IMR-90 (cell line): Measurements from ENCODE around the gene IFT20. TPM values are rescaled to one million over a fixed set of nuclear protein-coding genes. Genes with fewer than 3 reads are reported as not detected.

Experiments
- ATAC-seq: fragments of 200-7000 bp; cut with Tn5 transposase; 2 replicates; pipeline ENCODE4 v1.9.1; 2020; ENCODE audit warnings: low read depth, mild to moderate bottlenecking, moderate library complexity
- BruUV-seq: library from RNA; stranded (reverse); fragments of 400-500 nt; replicated peaks from 2 replicates; lab custom pipeline; 2021; lab: Mats Ljungman, UMichigan
- CTCF ChIA-PET: fragments of 300-600 bp; formaldehyde crosslinking; extraction: SDS; loops from one replicate; lab custom pipeline; 2021; ENCODE audit warnings: antibody characterized with exemption; lab: Yijun Ruan, JAX
- POLR2A ChIA-PET: fragments of 300-600 bp; sonication (Branson Sonifier 250); formaldehyde crosslinking; loops from one replicate; lab custom pipeline; 2022; ENCODE audit warnings: antibody characterized with exemption; ENCODE audit not compliant: unreplicated experiment; lab: Charles Lee
- DNase-seq: peaks from one replicate; pipeline ENCODE4 v3.0.0; 2013
- H2AFZ ChIP-seq: replicated peaks from 2 replicates; pipeline ENCODE3; 2013; ENCODE audit warnings: low read length, mild to moderate bottlenecking; ENCODE audit not compliant: poor library complexity
- H2AK5ac ChIP-seq: 2 replicates; pipeline ENCODE4 v1.6.1; 2013; ENCODE audit warnings: low read depth, low read length, inconsistent platforms
- H2AK9ac ChIP-seq: replicated peaks from 2 replicates; pipeline ENCODE3; 2013; ENCODE audit warnings: mild to moderate bottlenecking, low read depth, low read length, moderate library complexity; ENCODE audit not compliant: poor library complexity
- H2BK120ac ChIP-seq: 2 replicates; pipeline ENCODE4 v1.6.1; 2013; ENCODE audit warnings: low read depth, low read length, inconsistent platforms
- H2BK15ac ChIP-seq: 3 replicates; pipeline ENCODE4 v1.6.1; 2013; ENCODE audit warnings: low read depth, low read length, inconsistent platforms
- H2BK20ac ChIP-seq: 2 replicates; pipeline ENCODE4 v1.6.1; 2013; ENCODE audit warnings: low read depth, mild to moderate bottlenecking, inconsistent platforms, low read length, moderate library complexity
- H2BK5ac ChIP-seq: 2 replicates; pipeline ENCODE4 v1.6.1; 2013; ENCODE audit warnings: mild to moderate bottlenecking, low read depth, low read length, inconsistent platforms; ENCODE audit not compliant: poor library complexity, severe bottlenecking
- H3K14ac ChIP-seq: replicated peaks from 2 replicates; pipeline ENCODE4 v1.6.1; 2013; ENCODE audit warnings: low read depth, low read length, inconsistent platforms
- H3K18ac ChIP-seq: 2 replicates; pipeline ENCODE4 v1.6.1; 2013; ENCODE audit warnings: low read depth, low read length, control low read depth
- H3K23ac ChIP-seq: 2 replicates; pipeline ENCODE4 v1.6.1; 2013; ENCODE audit warnings: low read depth, low read length, inconsistent platforms
- H3K27ac ChIP-seq: 2 replicates; pipeline ENCODE4 v1.5.1; 2013; ENCODE audit warnings: mild to moderate bottlenecking, control low read depth, low read length; ENCODE audit not compliant: insufficient read depth
- H3K27me3 ChIP-seq: 2 replicates; pipeline ENCODE4 v1.6.1; 2013; ENCODE audit warnings: low read length; ENCODE audit not compliant: control insufficient read depth, insufficient read depth
- H3K36me3 ChIP-seq: 2 replicates; pipeline ENCODE4 v1.6.1; 2013; ENCODE audit warnings: low read length, mixed read lengths; ENCODE audit not compliant: control insufficient read depth, insufficient read depth
- H3K4ac ChIP-seq: 2 replicates; pipeline ENCODE4 v1.6.1; 2013; ENCODE audit warnings: low read depth, low read length, inconsistent platforms
- H3K4me1 ChIP-seq: 2 replicates; pipeline ENCODE4 v1.6.1; 2013; ENCODE audit warnings: low read length, mixed read lengths; ENCODE audit not compliant: control insufficient read depth, insufficient read depth
- H3K4me2 ChIP-seq: 2 replicates; pipeline ENCODE4 v1.6.1; 2013; ENCODE audit warnings: low read depth, mild to moderate bottlenecking, control low read depth, low read length, moderate library complexity
- H3K4me3 ChIP-seq: 2 replicates; pipeline ENCODE4 v1.5.1; 2013; ENCODE audit warnings: low read depth, mild to moderate bottlenecking, control low read depth, low read length, moderate library complexity; ENCODE audit not compliant: insufficient read depth
- H3K56ac ChIP-seq: 2 replicates; pipeline ENCODE4 v1.6.1; 2013; ENCODE audit warnings: low read length, inconsistent platforms; ENCODE audit not compliant: insufficient read depth; ENCODE audit errors: extremely low read depth
- H3K79me1 ChIP-seq, 2 experiments: 2 replicates each; pipeline ENCODE4 v1.6.1; 2013; ENCODE audit warnings: low read length in 2 of 2, inconsistent platforms in 1 of 2, low read depth in 1 of 2
- H3K9ac ChIP-seq: 2 replicates; pipeline ENCODE4 v1.6.1; 2013; ENCODE audit warnings: low read depth, low read length, control low read depth
- H3K9me1 ChIP-seq: 2 replicates; pipeline ENCODE4 v1.6.1; 2013; ENCODE audit warnings: low read length, inconsistent platforms; ENCODE audit not compliant: insufficient read depth
- H3K9me3 ChIP-seq: 2 replicates; pipeline ENCODE4 v1.6.1; 2013; ENCODE audit warnings: low read length; ENCODE audit not compliant: control insufficient read depth, insufficient read depth
- H4K20me1 ChIP-seq: 2 replicates; pipeline ENCODE4 v1.6.1; 2013; ENCODE audit warnings: low read length, inconsistent platforms; ENCODE audit not compliant: insufficient read depth
- H4K5ac ChIP-seq: 2 replicates; pipeline ENCODE4 v1.6.1; 2013; ENCODE audit warnings: mild to moderate bottlenecking, low read depth, low read length, control low read depth
- H4K8ac ChIP-seq, 2 experiments: 2 replicates each; pipeline ENCODE4 v1.6.1; 2013; ENCODE audit warnings: low read depth in 2 of 2, low read length in 2 of 2, control low read depth in 1 of 2, inconsistent platforms in 1 of 2
- H4K91ac ChIP-seq: 2 replicates; pipeline ENCODE4 v1.6.1; 2013; ENCODE audit warnings: low read depth, low read length, inconsistent platforms; ENCODE audit not compliant: insufficient read depth
- CEBPB ChIP-seq: IDR thresholded peaks from 2 replicates; pipeline ENCODE4 v1.6.1; 2012; ENCODE audit warnings: low read depth, low read length, improper control_type of control experiment
- MAFK ChIP-seq: IDR thresholded peaks from 2 replicates; pipeline ENCODE4 v1.6.1; 2012; ENCODE audit warnings: low read depth, low read length, improper control_type of control experiment
- WGBS, 2 experiments: methylation state at CpG; one replicate each; pipeline versions ENCODE4 v1.1.5 to v1.1.7; 2013; ENCODE audit warnings: missing lambda C conversion rate in 2 of 2; ENCODE audit not compliant: insufficient read length in 1 of 2; ENCODE audit errors: extremely low coverage in 2 of 2; 5-methylcytosine and 5-hydroxymethylcytosine counted together
- dilution Hi-C: fragments of 300-500 bp; cut with HindIII; formaldehyde crosslinking; loops from one replicate; pipeline ENCODE4 v1.14.3; 2018; ENCODE audit warnings: low sequenced_read_pairs; ENCODE audit not compliant: unreplicated experiment
- in situ Hi-C: fragments of 300-500 bp; cut with MboI; formaldehyde crosslinking; loops from 3 replicates; pipeline ENCODE4 v1.14.3; 2019; ENCODE audit warnings: low sequenced_read_pairs, inconsistent platforms, mixed read lengths
- intact Hi-C: fragments of 100-400 bp; cut with micrococcal nuclease; formaldehyde crosslinking; loops from 2 replicates; pipeline ENCODE4 v1.10.0; 2022
- polyA plus RNA-seq, 3 experiments: library from polyadenylated mRNA; depleted of rRNA; stranded (reverse); fragments of >200 nt; gene quantifications; 2 replicates each; pipeline ENCODE4 v1.2.3, GENCODE V29; 2012; ENCODE audit warnings: low replicate concordance in 1 of 3
- total RNA-seq: library from RNA; depleted of rRNA; stranded (reverse); fragments of >200 nt; gene quantifications from 2 replicates; pipeline ENCODE4 v1.2.3, GENCODE V29; 2012

IFT20 gene
- total and polyA plus RNA-seq, 2 of the 4 experiments (the other 2 are of a cell fraction): 25.5 to 46.3 TPM

GRCh38 chr17:28368306-28368831 lies 33.1 kb upstream of the IFT20 start:
- WGBS, 2 experiments: 100% methylated on average over 2 of the region's 5 CpGs; no CpG with 5 or more reads in 1 of the 2 experiments
- dilution Hi-C loops (no loop called here), intact Hi-C loops (no loop called here), in situ Hi-C loops (no loop called here)
- Histone ChIP-seq H2BK15ac (no peak overlapping the region), H3K14ac (no peak overlapping the region), H3K9me3 (no peaks in the 10 kb centered on the region), H3K9ac (no peak overlapping the region), H2BK5ac (no peak overlapping the region), H2BK120ac (no peak overlapping the region), H4K8ac (no peak overlapping the region), H3K4me3 (no peak overlapping the region), H3K27ac (no peak overlapping the region), H3K9me1 (peaks cover 23% of the 10 kb centered on the region), H3K56ac (no peak overlapping the region), H4K91ac (no peak overlapping the region), H4K20me1 (peaks cover 14% of the 10 kb centered on the region), H2AK9ac (no peak overlapping the region), H2AK5ac (no peak overlapping the region), H3K36me3 (peaks cover 3% of the 10 kb centered on the region; the same call in 1 of the 2 replicates), H3K18ac (no peak overlapping the region), H3K79me1 (peaks cover 5 to 11% of the 10 kb centered on the region in 2 experiments; a peak in 3 of 4 replicates), H3K4me1 (peaks cover 14% of the 10 kb centered on the region; the same call in 1 of the 2 replicates), H2BK20ac (no peak overlapping the region), H3K4ac (no peak overlapping the region), H2AFZ (no peak overlapping the region), H3K4me2 (no peak overlapping the region), H4K5ac (no peak overlapping the region), H3K27me3 (no peaks in the 10 kb centered on the region), H3K23ac (no peak overlapping the region)
- ATAC-seq (no peak), DNase-seq (no peak)
- POLR2A ChIA-PET: no interaction called here
- TF ChIP-seq MAFK (no peak), CEBPB (no peak)
- CTCF ChIA-PET: no interaction called here
- no TSS peak for BruUV-seq
